DMS 273 treated with DMSO at 0.1 percent for 48 hours (cell line): ENCODE measurements around the gene PBX4.

Experiments
- DNase-seq: peaks from one replicate; lab custom pipeline; 2025; lab: John Stamatoyannopoulos, UW

PBX4 gene

GRCh38 chr19:19554074-19555023 is 64.1 kb downstream of the PBX4 start:
- DNase-seq: no peak

GRCh38 chr19:19553670-19554069 is 64.8 kb downstream of the PBX4 start:
- no peak for DNase-seq

GRCh38 chr19:19552798-19553197 is 65.7 kb downstream of the PBX4 start:
- no peak for DNase-seq

DNA sequence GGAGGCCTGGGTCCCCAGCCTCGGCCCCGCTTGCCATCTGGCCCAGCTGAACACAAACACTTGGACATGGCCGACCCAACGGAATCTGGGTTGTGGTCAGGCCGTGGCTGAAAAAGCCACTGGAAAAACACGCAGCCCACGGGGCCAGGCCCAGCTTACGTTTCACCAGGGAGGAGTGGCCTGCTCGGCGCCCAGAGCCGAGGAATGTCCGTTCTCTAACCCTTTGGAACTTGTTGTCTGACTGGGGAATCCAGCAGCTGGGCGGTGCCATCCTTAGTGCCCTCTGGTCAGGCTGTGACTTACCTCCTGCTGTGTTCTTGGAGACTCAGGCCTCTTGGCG is 66.7 kb downstream of the PBX4 start:
- no peak for DNase-seq

GRCh38 chr19:19550972-19551852 is 67.3 kb downstream of the PBX4 start:
- no peak for DNase-seq

DNA sequence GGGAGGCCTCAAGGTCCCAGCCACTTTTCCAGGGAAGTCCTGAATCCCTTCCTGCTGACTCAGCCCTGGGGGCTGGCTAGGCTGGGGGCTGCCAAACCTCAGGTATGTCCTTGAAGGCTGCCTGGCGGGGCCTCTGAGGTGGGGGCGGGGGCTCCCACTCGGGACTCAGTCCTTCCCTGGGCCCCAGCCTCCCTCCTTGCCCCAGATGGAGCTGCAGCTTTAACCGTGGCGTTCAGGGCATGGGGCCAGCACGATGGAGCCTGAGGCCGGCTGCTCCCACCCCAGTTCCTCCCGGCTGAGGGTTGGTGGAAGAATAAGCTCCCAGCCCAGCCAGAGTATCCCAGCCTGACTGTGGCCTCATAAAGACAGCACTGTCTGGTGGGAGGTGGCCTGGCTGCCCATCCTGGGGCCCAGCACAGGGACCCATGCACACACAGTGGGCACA is 68.0 kb downstream of the PBX4 start:
- DNase-seq: no peak

- DNase-seq: no peak
These were observed 68.6 kb downstream of the PBX4 start for GRCh38 chr19:19549804-19550464.

GRCh38 chr19:19548915-19549759 is 69.3 kb downstream of the PBX4 start:
- no peak for DNase-seq

- DNase-seq: no peak
These were observed 70.7 kb downstream of the PBX4 start for GRCh38 chr19:19547674-19548336.

- no peak for DNase-seq
These were observed 71.7 kb downstream of the PBX4 start for GRCh38 chr19:19546751-19547162.

DNA sequence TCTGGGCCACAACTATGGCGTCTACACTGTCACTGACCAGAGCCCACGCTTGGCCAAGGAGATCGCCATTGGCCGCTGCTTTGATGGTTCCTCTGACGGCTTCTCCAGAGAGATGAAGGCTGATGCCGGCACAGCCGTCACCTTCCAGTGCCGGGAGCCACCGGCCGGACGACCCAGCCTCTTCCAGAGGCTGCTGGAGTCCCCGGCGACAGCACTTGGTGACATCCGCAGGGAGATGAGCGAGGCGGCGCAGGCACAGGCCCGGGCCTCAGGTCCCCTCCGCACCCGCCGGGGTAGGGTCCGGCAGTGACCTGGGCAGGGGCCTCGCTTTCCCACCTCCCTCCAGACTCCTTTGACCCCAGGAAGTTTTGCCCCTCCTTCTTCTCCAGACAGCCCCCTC is 72.8 kb downstream of the PBX4 start:
- no peak for DNase-seq

- no peak for DNase-seq
These were observed 73.4 kb downstream of the PBX4 start for GRCh38 chr19:19544954-19545591.

DNA sequence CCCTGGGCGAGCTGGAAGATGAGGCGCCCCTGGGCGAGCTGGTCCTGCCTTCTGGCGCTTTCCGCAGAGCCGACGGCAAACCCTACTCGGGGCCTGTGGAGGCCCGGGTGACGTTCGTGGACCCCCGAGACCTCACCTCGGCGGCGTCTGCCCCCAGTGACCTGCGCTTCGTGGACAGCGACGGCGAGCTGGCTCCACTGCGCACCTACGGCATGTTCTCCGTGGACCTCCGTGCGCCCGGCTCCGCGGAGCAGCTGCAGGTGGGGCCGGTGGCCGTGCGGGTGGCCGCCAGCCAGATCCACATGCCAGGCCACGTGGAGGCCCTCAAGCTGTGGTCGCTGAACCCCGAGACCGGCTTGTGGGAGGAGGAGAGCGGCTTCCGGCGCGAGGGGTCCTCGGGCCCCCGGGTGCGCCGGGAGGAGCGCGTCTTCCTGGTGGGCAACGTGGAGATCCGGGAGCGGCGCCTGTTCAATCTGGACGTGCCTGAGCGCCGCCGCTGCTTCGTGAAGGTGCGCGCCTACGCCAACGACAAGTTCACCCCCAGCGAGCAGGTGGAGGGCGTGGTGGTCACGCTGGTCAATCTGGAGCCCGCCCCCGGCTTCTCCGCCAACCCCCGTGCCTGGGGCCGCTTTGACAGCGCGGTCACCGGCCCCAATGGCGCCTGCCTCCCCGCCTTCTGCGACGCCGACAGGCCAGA is 74.1 kb downstream of the PBX4 start:
- DNase-seq: no peak

DNA sequence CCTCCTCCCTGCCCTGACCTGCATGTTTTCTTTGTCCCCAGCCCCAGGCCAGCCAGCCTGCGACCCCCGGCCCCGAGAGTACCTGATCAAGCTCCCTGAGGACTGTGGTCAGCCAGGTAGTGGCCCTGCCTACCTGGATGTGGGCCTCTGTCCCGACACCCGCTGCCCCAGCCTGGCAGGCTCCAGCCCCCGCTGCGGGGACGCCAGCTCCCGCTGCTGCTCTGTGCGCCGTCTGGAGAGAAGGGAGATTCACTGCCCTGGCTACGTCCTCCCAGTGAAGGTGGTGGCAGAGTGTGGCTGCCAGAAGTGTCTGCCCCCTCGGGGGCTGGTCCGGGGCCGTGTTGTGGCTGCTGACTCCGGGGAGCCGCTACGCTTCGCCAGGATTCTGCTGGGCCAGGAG is 74.8 kb downstream of the PBX4 start:
- DNase-seq: no peak

DNA sequence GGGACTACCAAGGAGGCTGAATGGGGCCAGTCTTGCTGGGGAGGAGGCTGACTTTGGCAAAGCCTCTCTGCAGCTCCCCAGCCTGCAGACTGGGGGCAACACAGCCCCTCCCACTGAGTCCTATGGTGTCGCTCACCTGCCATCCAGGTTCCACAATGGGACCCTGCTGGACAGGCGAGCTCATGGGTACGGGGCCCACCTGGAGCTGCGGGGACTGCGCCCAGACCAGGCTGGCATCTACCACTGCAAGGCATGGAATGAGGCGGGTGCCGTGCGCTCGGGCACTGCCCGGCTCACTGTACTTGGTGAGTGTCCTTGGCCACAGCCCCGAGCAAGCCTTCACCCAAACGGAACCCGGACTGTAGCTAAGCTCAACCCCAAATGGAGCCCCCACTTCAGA is 75.4 kb downstream of the PBX4 start:
- DNase-seq: no peak

- no peak for DNase-seq
These were observed 76.0 kb downstream of the PBX4 start for GRCh38 chr19:19542507-19542906.

DNA sequence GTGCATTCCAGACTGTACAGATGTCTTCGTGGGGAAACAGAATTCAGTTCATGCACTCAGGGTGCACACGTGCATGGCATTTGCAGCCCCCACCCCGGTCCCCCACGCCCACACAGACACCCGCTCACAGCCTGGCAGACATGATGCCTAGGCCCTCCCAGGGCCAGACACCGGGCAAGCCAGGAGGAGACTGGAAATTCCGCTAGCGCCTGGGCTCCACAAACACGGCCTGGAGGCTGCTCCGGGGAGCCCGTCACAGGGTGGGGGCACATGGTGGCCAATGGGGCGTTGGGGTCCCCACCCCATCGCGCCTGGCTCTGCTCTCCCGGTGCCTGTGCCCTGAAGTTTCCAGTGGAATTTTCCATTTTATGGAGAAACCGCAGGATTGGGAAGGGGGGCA is 76.9 kb downstream of the PBX4 start:
- DNase-seq: no peak

- DNase-seq: no peak
These were observed 77.6 kb downstream of the PBX4 start for GRCh38 chr19:19540715-19541515.
